Erythroblast (primary cell): ENCODE measurements around the gene CCDC91.

ENCODE experiments used
- GATA1 ChIP-seq: IDR thresholded peaks from 2 replicates; pipeline ENCODE4 v1.6.1; 2011; ENCODE audit warnings: low read depth, mild to moderate bottlenecking, control low read depth, low read length, moderate library complexity
- POLR2A ChIP-seq: IDR thresholded peaks from 2 replicates; pipeline ENCODE4 v1.6.1; 2011; ENCODE audit warnings: mild to moderate bottlenecking, low read length

GRCh38 chr12:28421374-28421773 is 231.1 kb downstream of the CCDC91 start:
- no peak for TF ChIP-seq POLR2A
- no peak for TF ChIP-seq GATA1
